ENCODE measurements around the gene ZNF609. TPM values are rescaled to one million over a fixed set of nuclear protein-coding genes. Genes with fewer than 3 reads are reported as not detected.
"Not testable (repeated sequence)": the region's sequence is repeated elsewhere in the genome, so short reads cannot be mapped to it uniquely, and the experiment has no call there.

Gene ZNF609
- total and polyA plus RNA-seq, 8 donors, result 4.2 to 25.2 (median 13.1) TPM

DNA sequence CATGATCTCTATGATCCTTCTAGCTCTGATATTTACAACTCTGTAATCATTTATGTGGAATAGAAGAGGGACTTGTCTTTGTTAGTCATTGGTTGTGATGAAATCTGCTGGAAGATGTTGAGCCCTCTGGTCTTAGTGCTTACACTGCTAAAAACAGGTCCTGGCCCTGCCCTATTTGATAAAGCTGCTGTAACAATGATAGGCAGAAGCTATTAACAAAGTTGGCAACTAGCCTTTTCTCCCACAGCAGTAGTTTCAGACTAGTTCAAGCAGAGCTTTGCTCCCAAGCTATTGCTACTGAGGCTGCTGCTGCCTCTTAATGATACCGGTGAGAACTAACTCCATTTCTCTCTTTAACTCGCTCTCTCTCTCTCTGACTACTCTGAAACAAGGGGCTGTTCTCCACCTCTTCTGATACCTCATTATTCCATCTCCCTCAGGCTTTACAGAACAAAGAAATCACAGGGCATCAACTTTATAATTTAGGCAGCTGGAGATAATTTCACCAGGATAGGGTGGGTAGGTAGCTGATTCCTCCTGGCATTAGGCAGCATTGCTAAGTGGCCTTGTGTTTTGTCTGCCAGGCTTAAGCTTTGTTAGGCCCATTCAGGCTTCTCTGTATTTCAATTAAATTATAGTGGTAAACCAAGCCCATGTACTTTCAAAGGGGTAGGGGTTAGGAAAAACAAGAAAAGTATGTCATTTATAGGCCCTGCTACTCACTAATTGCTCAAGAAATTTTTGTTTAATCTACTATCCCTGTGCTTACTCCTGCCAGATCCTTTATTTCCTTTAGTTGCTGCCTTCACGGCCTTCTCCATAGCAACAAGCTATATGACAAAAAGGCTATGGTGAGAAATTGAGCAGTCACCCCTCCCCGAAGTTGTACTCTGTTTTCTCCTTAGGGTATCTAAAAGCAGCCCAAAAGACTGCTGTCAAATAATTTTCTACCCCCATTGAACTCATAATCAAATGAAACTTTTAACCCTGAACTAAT, 175.4 kb downstream of the ZNF609 start:
- intact Hi-C loops (cut with DNase I), result no loop called here
- Histone ChIP-seq H3K27me3 (no peaks in the 10 kb centered on the region), H3K27ac (peak overlapping the region; percentile 35 to 76 (median 62)), H3K36me3 (no peaks in the 10 kb centered on the region), H3K4me3 (no peak overlapping the region), H3K4me1 (peaks cover 35 to 37% (median 35%) of the 10 kb centered on the region in 3 donors), H3K9me3 (no peaks in the 10 kb centered on the region)
- ATAC-seq (peak; percentile 69 to 86 (median 82)), DNase-seq (peak in 3 of 6 donors; percentile 13 to 33 (median 26)), FAIRE-seq (no peak)
- 27 to 36% methylated on average over 4 of the region's 4 CpGs for WGBS, 2 donors
- TF ChIP-seq, protein P1, sequence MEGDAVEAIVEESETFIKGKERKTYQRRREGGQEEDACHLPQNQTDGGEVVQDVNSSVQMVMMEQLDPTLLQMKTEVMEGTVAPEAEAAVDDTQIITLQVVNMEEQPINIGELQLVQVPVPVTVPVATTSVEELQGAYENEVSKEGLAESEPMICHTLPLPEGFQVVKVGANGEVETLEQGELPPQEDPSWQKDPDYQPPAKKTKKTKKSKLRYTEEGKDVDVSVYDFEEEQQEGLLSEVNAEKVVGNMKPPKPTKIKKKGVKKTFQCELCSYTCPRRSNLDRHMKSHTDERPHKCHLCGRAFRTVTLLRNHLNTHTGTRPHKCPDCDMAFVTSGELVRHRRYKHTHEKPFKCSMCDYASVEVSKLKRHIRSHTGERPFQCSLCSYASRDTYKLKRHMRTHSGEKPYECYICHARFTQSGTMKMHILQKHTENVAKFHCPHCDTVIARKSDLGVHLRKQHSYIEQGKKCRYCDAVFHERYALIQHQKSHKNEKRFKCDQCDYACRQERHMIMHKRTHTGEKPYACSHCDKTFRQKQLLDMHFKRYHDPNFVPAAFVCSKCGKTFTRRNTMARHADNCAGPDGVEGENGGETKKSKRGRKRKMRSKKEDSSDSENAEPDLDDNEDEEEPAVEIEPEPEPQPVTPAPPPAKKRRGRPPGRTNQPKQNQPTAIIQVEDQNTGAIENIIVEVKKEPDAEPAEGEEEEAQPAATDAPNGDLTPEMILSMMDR (IDR thresholded peaks at IDR 0.05), result no peak

DNA sequence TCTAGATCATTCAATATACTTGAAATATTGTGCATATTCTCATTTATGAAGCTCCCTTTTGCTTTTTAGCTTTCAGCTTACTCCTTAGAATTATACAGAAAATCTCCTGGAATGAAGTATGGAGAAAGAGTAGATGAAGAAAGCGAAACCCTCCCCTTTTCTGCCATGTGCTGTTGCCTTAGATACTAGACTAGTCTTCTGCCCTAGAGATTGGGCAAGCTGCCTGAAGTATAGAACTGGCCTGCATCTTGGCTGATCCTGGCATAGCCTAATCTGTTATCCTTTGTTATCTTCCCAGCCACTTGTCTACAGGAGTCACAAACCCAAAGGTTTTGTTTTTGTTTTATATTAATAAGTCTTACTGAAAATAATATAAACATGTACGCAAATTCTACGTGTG, 176.2 kb downstream of the ZNF609 start:
- Histone ChIP-seq H3K27me3 (no peaks in the 10 kb centered on the region), H3K4me1 (peaks cover 35 to 37% (median 35%) of the 10 kb centered on the region in 3 donors), H3K27ac (peak overlapping the region in 2 of 4 donors; percentile 73 to 76), H3K4me3 (no peak overlapping the region), H3K36me3 (no peaks in the 10 kb centered on the region), H3K9me3 (no peaks in the 10 kb centered on the region)
- TF ChIP-seq, protein P1 (IDR thresholded peaks at IDR 0.05), result no peak
- intact Hi-C loops (cut with DNase I), result no loop called here
- 97% methylated on average over 3 of the region's 3 CpGs for WGBS, 2 donors
- DNase-seq, result no peak
- FAIRE-seq, result no peak
- ATAC-seq, result no peak

- Histone ChIP-seq H3K4me3 (no peak overlapping the region), H3K27me3 (no peaks in the 10 kb centered on the region), H3K4me1 (peaks cover 35 to 37% (median 35%) of the 10 kb centered on the region in 3 donors), H3K9me3 (no peaks in the 10 kb centered on the region), H3K36me3 (no peaks in the 10 kb centered on the region), H3K27ac (no peak overlapping the region)
- intact Hi-C loops (cut with DNase I), result no loop called here
- ATAC-seq (no peak), DNase-seq (no peak), FAIRE-seq (no peak)
- 100% methylated on average over 1 of the region's 1 CpG for WGBS, 2 donors
- TF ChIP-seq, protein P1 (IDR thresholded peaks at IDR 0.05), result no peak
Measured at GRCh38 chr15:64637412-64637811, 177.0 kb downstream of the ZNF609 start.

DNA sequence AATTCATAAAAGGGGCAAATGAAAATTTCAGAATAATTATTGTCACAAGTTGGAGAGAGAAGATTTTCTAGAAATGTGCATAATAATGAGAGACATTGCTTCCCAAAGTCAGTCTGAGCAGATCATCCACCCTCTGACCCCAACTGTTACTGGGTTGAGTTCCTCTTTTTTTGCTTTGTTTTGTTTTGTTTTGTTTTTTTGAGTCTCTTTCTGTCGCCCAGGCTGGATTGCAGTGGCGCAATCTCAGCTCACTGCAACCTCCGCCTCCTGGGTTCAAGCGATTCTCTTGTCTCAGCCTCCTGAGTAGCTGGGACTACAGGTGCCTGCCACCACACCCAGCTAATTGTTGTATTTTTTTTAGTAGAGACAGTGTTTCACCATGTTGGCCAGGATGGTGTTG, 179.4 kb downstream of the ZNF609 start:
- DNase-seq; intact Hi-C loops (cut with DNase I); H3K36me3 ChIP-seq; H3K27me3 ChIP-seq; ATAC-seq; H3K9me3 ChIP-seq; H3K4me3 ChIP-seq; FAIRE-seq: not testable (repeated sequence)
- WGBS, 2 donors, result 89 to 97% methylated on average over 4 of the region's 4 CpGs
- Histone ChIP-seq H3K27ac (peak overlapping the region in 1 of 4 donors; percentile 4), H3K4me1 (peaks cover 32 to 35% (median 35%) of the 10 kb centered on the region in 3 donors)

GRCh38 chr15:64640146-64640871, 179.9 kb downstream of the ZNF609 start:
- peaks cover 26 to 30% (median 29%) of the 10 kb centered on the region in 3 donors for H3K4me1 ChIP-seq
- no peak overlapping the region for H3K4me3 ChIP-seq
- WGBS, 2 donors, result 56 to 59% methylated on average over 5 of the region's 5 CpGs
- H3K9me3 ChIP-seq, result no peaks in the 10 kb centered on the region
- FAIRE-seq (no peak), DNase-seq (no peak), ATAC-seq (peak in 3 of 4 donors; percentile 7 to 27 (median 15))
- H3K36me3 ChIP-seq, result no peaks in the 10 kb centered on the region
- TF ChIP-seq, protein P1 (IDR thresholded peaks at IDR 0.05), result no peak
- no peaks in the 10 kb centered on the region for H3K27me3 ChIP-seq
- intact Hi-C loops (cut with DNase I), result no loop called here
- H3K27ac ChIP-seq, result peak overlapping the region in 2 of 4 donors; percentile 4 to 14

All from pancreas (tissue), 10 donors.